HepG2 (cell line): Measurements from ENCODE around the gene SLC38A3. TPM values are rescaled to one million over a fixed set of nuclear protein-coding genes. Genes with fewer than 3 reads are reported as not detected.

Source experiments
- ATAC-seq: fragments of 200-7000 bp; cut with Tn5 transposase; 3 replicates; pipeline ENCODE4 v1.9.1; 2020; ENCODE audit warnings: mild to moderate bottlenecking, moderate library complexity
- BruUV-seq: library from RNA; stranded (reverse); fragments of 400-500 nt; replicated peaks from 2 replicates; lab custom pipeline; 2021; lab: Mats Ljungman, UMichigan
- CTCF ChIA-PET: fragments of 300-600 bp; formaldehyde crosslinking; extraction: SDS; loops from one replicate; lab custom pipeline; 2021; ENCODE audit warnings: low total read pairs, inconsistent platforms, low intra/inter-chr PET ratio; lab: Yijun Ruan, JAX
- POLR2A ChIA-PET: fragments of 350-600 bp; sonication (Branson Sonifier 250); formaldehyde crosslinking; loops from one replicate; lab custom pipeline; 2020; ENCODE audit warnings: antibody characterized with exemption, inconsistent platforms; lab: Yijun Ruan, JAX
- DNase-seq: peaks from one replicate; pipeline ENCODE4 v3.0.0-alpha.2; 2015; ENCODE audit warnings: low spot score
- FAIRE-seq: peaks from 3 replicates; lab custom pipeline; 2011; peaks lifted over from hg19 to GRCh38; lab: Jason Lieb, UNC
- H2AFZ ChIP-seq: one replicate; pipeline ENCODE4 v1.6.1; 2011; ENCODE audit warnings: low read length, inconsistent platforms
- H3K27ac ChIP-seq: fragments of 300-600 bp; 3 replicates; pipeline ENCODE4 v1.8.0; 2011; ENCODE audit warnings: mixed run types, mild to moderate bottlenecking, mixed read lengths, low read length, inconsistent platforms; ENCODE audit not compliant: insufficient read depth; ENCODE audit errors: extremely low read length
- H3K27me3 ChIP-seq, 2 experiments: fragments of 200-600 bp in 1 of 2; 2 replicates in 1 of 2; 3 replicates in 1 of 2; pipeline versions ENCODE4 v1.6.0 to v1.8.0; 2011; ENCODE audit warnings: low read length in 2 of 2, mild to moderate bottlenecking in 2 of 2, moderate library complexity in 2 of 2, inconsistent platforms in 1 of 2; ENCODE audit not compliant: insufficient read depth in 2 of 2, control insufficient read depth in 1 of 2
- H3K36me3 ChIP-seq, 2 experiments: fragments of 200-600 bp in 1 of 2; replicated peaks in 1 of 2; 2 replicates in 1 of 2; 3 replicates in 1 of 2; pipeline versions ENCODE4 v1.5.1 to v1.8.0; 2011; ENCODE audit warnings: low read length in 2 of 2, inconsistent platforms in 1 of 2; ENCODE audit not compliant: insufficient read depth in 2 of 2, control insufficient read depth in 1 of 2
- H3K4me1 ChIP-seq: 2 replicates; pipeline ENCODE4 v1.5.1; 2012; ENCODE audit warnings: low read length, inconsistent platforms; ENCODE audit not compliant: insufficient read depth
- H3K4me2 ChIP-seq: 2 replicates; pipeline ENCODE4 v1.6.0; 2011; ENCODE audit warnings: low read depth, low read length, inconsistent platforms
- H3K4me3 ChIP-seq, 3 experiments: fragments of 200-600 bp in 1 of 3; sonication (generic), shearing (Covaris generic) in 1 of 3; replicated peaks in 1 of 3; 2 replicates each; pipeline ENCODE4 v1.5.1; 2011 to 2016; ENCODE audit warnings: low read length in 3 of 3, inconsistent platforms in 2 of 3, low read depth in 2 of 3, mild to moderate bottlenecking in 2 of 3, control low read depth in 1 of 3, mixed read lengths in 1 of 3; ENCODE audit not compliant: insufficient read depth in 1 of 3
- H3K79me2 ChIP-seq: one replicate; pipeline ENCODE4 v1.6.1; 2011; ENCODE audit warnings: low read length, inconsistent platforms; ENCODE audit not compliant: insufficient read depth
- H3K9ac ChIP-seq: 2 replicates; pipeline ENCODE4 v1.6.0; 2011; ENCODE audit warnings: mild to moderate bottlenecking, low read depth, low read length, inconsistent platforms; ENCODE audit not compliant: insufficient read depth
- H3K9me3 ChIP-seq: 2 replicates; pipeline ENCODE4 v1.5.1; 2012; ENCODE audit warnings: mild to moderate bottlenecking, low read length
- H4K20me1 ChIP-seq: 2 replicates; pipeline ENCODE4 v1.6.0; 2011; ENCODE audit warnings: inconsistent platforms, mild to moderate bottlenecking, low read length, moderate library complexity; ENCODE audit not compliant: insufficient read depth
- NR1H2 ChIP-seq: sonication (generic); formaldehyde crosslinking; IDR thresholded peaks from 2 replicates; pipeline ENCODE4 v1.8.1; 2022; ENCODE audit warnings: low read depth, missing genetic modification reagents, borderline replicate concordance
- SIN3B ChIP-seq: fragments of 150-350 bp; IDR thresholded peaks from 2 replicates; pipeline ENCODE4 v1.6.1; 2014; ENCODE audit warnings: low read length
- SNAI1 ChIP-seq: sonication (generic); formaldehyde crosslinking; IDR thresholded peaks from 2 replicates; pipeline ENCODE4 v1.5.0; 2020; ENCODE audit warnings: mild to moderate bottlenecking, missing genetic modification reagents, borderline replicate concordance
- SNRNP70 ChIP-seq: fragments of 200-400 bp; formaldehyde crosslinking; IDR thresholded peaks from 2 replicates; pipeline ENCODE4 v1.6.1; 2017; ENCODE audit warnings: mild to moderate bottlenecking, low read depth, low read length, moderate library complexity
- TCF7L2 ChIP-seq: IDR thresholded peaks from 2 replicates; pipeline ENCODE4 v1.6.1; 2011; ENCODE audit warnings: mild to moderate bottlenecking, low read depth, low read length, moderate library complexity
- ZC3H4 ChIP-seq: sonication (generic); formaldehyde crosslinking; IDR thresholded peaks from 2 replicates; pipeline ENCODE4 v1.4.0; 2020; ENCODE audit warnings: missing genetic modification reagents, borderline replicate concordance
- ZKSCAN8 ChIP-seq: IDR thresholded peaks from 2 replicates; pipeline ENCODE4 v1.6.1; 2016; ENCODE audit warnings: borderline replicate concordance, missing genetic modification reagents, missing compliant biosample characterization
- ZMYM3 ChIP-seq: sonication (generic); formaldehyde crosslinking; IDR thresholded peaks from 2 replicates; pipeline ENCODE4 v1.5.1; 2020; ENCODE audit warnings: mild to moderate bottlenecking, missing genetic modification reagents
- ZSCAN21 ChIP-seq: sonication (generic); formaldehyde crosslinking; IDR thresholded peaks from 2 replicates; pipeline ENCODE4 v1.8.0; 2022; ENCODE audit warnings: mild to moderate bottlenecking, missing genetic modification reagents, moderate library complexity, borderline replicate concordance
- WGBS: methylation state at CpG from one replicate; pipeline ENCODE4 v1.1.6; 2017; ENCODE audit warnings: low lambda C conversion rate; 5-methylcytosine and 5-hydroxymethylcytosine counted together
- in situ Hi-C: cut with HindIII; loops from 2 replicates; pipeline ENCODE4 v1.10.0; 2017; ENCODE audit warnings: low pct_unique_long_range_greater_than_20kb; ENCODE audit not compliant: extremely low pct_ligation_motif_present
- intact Hi-C: fragments of 100-400 bp; cut with micrococcal nuclease; formaldehyde crosslinking; loops from one replicate; pipeline ENCODE4 v1.10.0; 2022; ENCODE audit not compliant: unreplicated experiment
- polyA plus RNA-seq, 8 experiments: library from polyadenylated mRNA; depleted of rRNA in 3 of 8; stranded (reverse) in 7 of 8; unstranded in 1 of 8; fragments of >200 nt; fragmentation: Illumina TruSeq in 4 of 8; extraction: Trizol in 4 of 8; gene quantifications; 2 replicates each; pipeline versions ENCODE4 v1.2.1 to v1.2.3, GENCODE V29; 2011 to 2016; ENCODE audit warnings: low read depth in 4 of 8, missing spikeins in 1 of 8, mixed read lengths in 1 of 8; ENCODE audit not compliant: insufficient read depth in 1 of 8
- total RNA-seq, 5 experiments: library from RNA; depleted of rRNA; stranded (reverse); fragments of >200 nt; fragmentation: Illumina TruSeq; extraction: Trizol; gene quantifications; 2 replicates each; pipeline ENCODE4 v1.2.3, GENCODE V29; 2016; ENCODE audit warnings: low read depth in 1 of 5
- TF ChIP-seq, protein P1 (sequence below): sonication (generic); formaldehyde crosslinking; IDR thresholded peaks from 2 replicates; pipeline ENCODE4 v1.4.0; 2020; ENCODE audit warnings: missing genetic modification reagents, borderline replicate concordance
- TF ChIP-seq, protein P2 (sequence below): sonication (generic); formaldehyde crosslinking; IDR thresholded peaks from 2 replicates; pipeline ENCODE4 v1.4.0; 2020; ENCODE audit warnings: missing genetic modification reagents
- TF ChIP-seq, protein P3 (sequence below): sonication (generic); formaldehyde crosslinking; IDR thresholded peaks from 2 replicates; pipeline ENCODE4 v1.4.0; 2020; ENCODE audit warnings: mild to moderate bottlenecking, missing genetic modification reagents
- TF ChIP-seq, protein P4 (sequence below): sonication (generic); formaldehyde crosslinking; IDR thresholded peaks from 2 replicates; pipeline ENCODE4 v1.5.1; 2020; ENCODE audit warnings: mild to moderate bottlenecking, missing genetic modification reagents, moderate library complexity

The SLC38A3 gene
- total and polyA plus RNA-seq, 2 of the 13 experiments (the other 11 are each of a cell fraction or from before 2014, with no cell fraction given), result 29.8 to 164 TPM

DNA sequence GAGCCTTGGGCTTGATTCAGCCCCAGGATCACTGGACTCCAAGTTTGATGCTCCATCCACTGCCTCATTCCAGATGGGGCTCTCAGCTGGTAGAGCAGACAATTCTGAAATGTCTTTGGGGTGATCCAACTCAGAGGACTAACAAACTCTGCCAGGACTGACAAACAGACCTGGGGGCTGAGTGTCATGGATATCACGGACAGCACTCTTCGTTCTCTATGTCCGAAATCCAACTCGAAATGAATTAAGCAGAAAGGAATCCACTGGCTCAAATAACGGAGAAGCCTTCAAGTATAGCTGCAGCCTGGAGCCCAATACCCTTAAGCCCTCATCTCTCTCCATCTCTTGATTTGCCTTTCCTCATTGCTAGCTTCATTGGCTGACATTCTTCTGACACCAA is 14.2 kb downstream of the SLC38A3 start (continued):
- TF ChIP-seq, protein P1, sequence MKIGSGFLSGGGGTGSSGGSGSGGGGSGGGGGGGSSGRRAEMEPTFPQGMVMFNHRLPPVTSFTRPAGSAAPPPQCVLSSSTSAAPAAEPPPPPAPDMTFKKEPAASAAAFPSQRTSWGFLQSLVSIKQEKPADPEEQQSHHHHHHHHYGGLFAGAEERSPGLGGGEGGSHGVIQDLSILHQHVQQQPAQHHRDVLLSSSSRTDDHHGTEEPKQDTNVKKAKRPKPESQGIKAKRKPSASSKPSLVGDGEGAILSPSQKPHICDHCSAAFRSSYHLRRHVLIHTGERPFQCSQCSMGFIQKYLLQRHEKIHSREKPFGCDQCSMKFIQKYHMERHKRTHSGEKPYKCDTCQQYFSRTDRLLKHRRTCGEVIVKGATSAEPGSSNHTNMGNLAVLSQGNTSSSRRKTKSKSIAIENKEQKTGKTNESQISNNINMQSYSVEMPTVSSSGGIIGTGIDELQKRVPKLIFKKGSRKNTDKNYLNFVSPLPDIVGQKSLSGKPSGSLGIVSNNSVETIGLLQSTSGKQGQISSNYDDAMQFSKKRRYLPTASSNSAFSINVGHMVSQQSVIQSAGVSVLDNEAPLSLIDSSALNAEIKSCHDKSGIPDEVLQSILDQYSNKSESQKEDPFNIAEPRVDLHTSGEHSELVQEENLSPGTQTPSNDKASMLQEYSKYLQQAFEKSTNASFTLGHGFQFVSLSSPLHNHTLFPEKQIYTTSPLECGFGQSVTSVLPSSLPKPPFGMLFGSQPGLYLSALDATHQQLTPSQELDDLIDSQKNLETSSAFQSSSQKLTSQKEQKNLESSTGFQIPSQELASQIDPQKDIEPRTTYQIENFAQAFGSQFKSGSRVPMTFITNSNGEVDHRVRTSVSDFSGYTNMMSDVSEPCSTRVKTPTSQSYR, result no peak
- no peak for TF ChIP-seq ZMYM3 (CRISPR knock-in tag)
- TF ChIP-seq SIN3B, result no peak
- TF ChIP-seq SNAI1 (CRISPR knock-in tag), result no peak
- TF ChIP-seq ZKSCAN8 (CRISPR knock-in tag), result no peak
- TF ChIP-seq ZC3H4, result no peak
- no peak for TF ChIP-seq TCF7L2
- no peak for TF ChIP-seq NR1H2

DNA sequence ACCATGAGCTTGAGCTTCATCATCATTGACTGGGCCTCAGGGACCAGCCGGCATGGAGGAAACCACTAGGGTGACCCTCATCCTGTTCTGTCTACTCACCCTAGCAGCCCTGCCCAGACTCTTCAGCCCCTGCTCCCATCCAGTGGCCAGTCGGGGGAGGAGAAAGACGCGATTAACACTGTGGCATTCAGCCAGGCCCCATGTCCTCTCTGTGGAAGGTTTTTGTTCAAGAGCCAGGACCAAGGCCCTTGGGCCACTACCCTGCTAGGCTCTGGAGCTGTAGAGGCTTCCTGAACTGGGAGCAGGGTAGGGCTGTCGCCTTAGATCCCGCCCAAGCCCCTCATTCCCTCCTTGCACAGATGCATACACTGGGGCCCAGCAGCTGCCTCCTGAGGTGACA is 15.0 kb downstream of the SLC38A3 start:
- Histone ChIP-seq H3K27ac (peak overlapping the region; percentile 81), H2AFZ (no peak overlapping the region), H3K4me1 (peaks cover 51% of the 10 kb centered on the region), H4K20me1 (no peaks in the 10 kb centered on the region), H3K9me3 (no peaks in the 10 kb centered on the region), H3K9ac (no peak overlapping the region), H3K36me3 (peaks cover 22 to 47% of the 10 kb centered on the region in 2 experiments), H3K79me2 (no peaks in the 10 kb centered on the region), H3K27me3 (no peaks in the 10 kb centered on the region), H3K4me2 (no peak overlapping the region), H3K4me3 (no peak overlapping the region)
- no peak for DNase-seq
- CTCF ChIA-PET, result interaction anchor here (9.0 kb wide), 1 partner anchor 26 kb away, joined by 265 read pairs; the partner anchor contains the start of gene GNAT1
- no peak for ATAC-seq
- in situ Hi-C loops, result no loop called here
- FAIRE-seq, result no peak
- POLR2A ChIA-PET, result interaction anchor here (1.3 to 16.5 kb wide), 6 partner anchors 15 to 117 kb away, joined by 4 to 625 read pairs (median 14); partner anchors contain the start of genes GNAI2, GNAT1 and SLC38A3
- 100% methylated on average over 2 of the region's 6 CpGs for WGBS
- intact Hi-C loops, result no loop called here
- TSS peak; percentile 39 for BruUV-seq
- TF ChIP-seq, protein P2, sequence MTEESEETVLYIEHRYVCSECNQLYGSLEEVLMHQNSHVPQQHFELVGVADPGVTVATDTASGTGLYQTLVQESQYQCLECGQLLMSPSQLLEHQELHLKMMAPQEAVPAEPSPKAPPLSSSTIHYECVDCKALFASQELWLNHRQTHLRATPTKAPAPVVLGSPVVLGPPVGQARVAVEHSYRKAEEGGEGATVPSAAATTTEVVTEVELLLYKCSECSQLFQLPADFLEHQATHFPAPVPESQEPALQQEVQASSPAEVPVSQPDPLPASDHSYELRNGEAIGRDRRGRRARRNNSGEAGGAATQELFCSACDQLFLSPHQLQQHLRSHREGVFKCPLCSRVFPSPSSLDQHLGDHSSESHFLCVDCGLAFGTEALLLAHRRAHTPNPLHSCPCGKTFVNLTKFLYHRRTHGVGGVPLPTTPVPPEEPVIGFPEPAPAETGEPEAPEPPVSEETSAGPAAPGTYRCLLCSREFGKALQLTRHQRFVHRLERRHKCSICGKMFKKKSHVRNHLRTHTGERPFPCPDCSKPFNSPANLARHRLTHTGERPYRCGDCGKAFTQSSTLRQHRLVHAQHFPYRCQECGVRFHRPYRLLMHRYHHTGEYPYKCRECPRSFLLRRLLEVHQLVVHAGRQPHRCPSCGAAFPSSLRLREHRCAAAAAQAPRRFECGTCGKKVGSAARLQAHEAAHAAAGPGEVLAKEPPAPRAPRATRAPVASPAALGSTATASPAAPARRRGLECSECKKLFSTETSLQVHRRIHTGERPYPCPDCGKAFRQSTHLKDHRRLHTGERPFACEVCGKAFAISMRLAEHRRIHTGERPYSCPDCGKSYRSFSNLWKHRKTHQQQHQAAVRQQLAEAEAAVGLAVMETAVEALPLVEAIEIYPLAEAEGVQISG (CRISPR knock-in tag), result peak; percentile 26; the same call in 1 of the 2 replicates
- no peak for TF ChIP-seq ZSCAN21 (CRISPR knock-in tag)
- TF ChIP-seq, protein P3, sequence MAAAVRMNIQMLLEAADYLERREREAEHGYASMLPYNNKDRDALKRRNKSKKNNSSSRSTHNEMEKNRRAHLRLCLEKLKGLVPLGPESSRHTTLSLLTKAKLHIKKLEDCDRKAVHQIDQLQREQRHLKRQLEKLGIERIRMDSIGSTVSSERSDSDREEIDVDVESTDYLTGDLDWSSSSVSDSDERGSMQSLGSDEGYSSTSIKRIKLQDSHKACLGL (CRISPR knock-in tag), result peak; percentile 33; the same call in 1 of the 2 replicates
- TF ChIP-seq SNRNP70, result no peak
- TF ChIP-seq, protein P4, sequence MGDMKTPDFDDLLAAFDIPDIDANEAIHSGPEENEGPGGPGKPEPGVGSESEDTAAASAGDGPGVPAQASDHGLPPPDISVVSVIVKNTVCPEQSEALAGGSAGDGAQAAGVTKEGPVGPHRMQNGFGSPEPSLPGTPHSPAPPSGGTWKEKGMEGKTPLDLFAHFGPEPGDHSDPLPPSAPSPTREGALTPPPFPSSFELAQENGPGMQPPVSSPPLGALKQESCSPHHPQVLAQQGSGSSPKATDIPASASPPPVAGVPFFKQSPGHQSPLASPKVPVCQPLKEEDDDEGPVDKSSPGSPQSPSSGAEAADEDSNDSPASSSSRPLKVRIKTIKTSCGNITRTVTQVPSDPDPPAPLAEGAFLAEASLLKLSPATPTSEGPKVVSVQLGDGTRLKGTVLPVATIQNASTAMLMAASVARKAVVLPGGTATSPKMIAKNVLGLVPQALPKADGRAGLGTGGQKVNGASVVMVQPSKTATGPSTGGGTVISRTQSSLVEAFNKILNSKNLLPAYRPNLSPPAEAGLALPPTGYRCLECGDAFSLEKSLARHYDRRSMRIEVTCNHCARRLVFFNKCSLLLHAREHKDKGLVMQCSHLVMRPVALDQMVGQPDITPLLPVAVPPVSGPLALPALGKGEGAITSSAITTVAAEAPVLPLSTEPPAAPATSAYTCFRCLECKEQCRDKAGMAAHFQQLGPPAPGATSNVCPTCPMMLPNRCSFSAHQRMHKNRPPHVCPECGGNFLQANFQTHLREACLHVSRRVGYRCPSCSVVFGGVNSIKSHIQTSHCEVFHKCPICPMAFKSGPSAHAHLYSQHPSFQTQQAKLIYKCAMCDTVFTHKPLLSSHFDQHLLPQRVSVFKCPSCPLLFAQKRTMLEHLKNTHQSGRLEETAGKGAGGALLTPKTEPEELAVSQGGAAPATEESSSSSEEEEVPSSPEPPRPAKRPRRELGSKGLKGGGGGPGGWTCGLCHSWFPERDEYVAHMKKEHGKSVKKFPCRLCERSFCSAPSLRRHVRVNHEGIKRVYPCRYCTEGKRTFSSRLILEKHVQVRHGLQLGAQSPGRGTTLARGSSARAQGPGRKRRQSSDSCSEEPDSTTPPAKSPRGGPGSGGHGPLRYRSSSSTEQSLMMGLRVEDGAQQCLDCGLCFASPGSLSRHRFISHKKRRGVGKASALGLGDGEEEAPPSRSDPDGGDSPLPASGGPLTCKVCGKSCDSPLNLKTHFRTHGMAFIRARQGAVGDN, result peak; percentile 40; the same call in 1 of the 2 replicates
